Keratinocyte (primary cell): ENCODE data around the gene ENPP3. TPM values are rescaled to one million over a fixed set of nuclear protein-coding genes. Genes with fewer than 3 reads are reported as not detected.

Source experiments
- DNase-seq: peaks from one replicate; pipeline ENCODE4 v3.0.0-alpha.2; 2011; ENCODE audit warnings: low read depth, missing footprints, low spot score
- FAIRE-seq: peaks from 2 replicates; lab custom pipeline; 2011; peaks lifted over from hg19 to GRCh38; lab: Jason Lieb, UNC
- H2AFZ ChIP-seq: 2 replicates; pipeline ENCODE4 v1.6.0; 2012; ENCODE audit warnings: low read length, control low read depth, inconsistent platforms; ENCODE audit not compliant: control insufficient read depth
- H3K27ac ChIP-seq: 2 replicates; pipeline ENCODE4 v1.5.1; 2011; ENCODE audit warnings: low read length; ENCODE audit not compliant: control insufficient read depth, insufficient read depth
- H3K27me3 ChIP-seq: 3 replicates; pipeline ENCODE4 v1.6.0; 2011; ENCODE audit warnings: low read length; ENCODE audit not compliant: control insufficient read depth, insufficient read depth; ENCODE audit errors: extremely low read depth
- H3K36me3 ChIP-seq, 2 experiments: 2 replicates in 1 of 2; 3 replicates in 1 of 2; pipeline ENCODE4 v1.5.1; 2011; ENCODE audit warnings: low read length in 2 of 2, mild to moderate bottlenecking in 1 of 2; ENCODE audit not compliant: control insufficient read depth in 2 of 2, insufficient read depth in 2 of 2; ENCODE audit errors: extremely low read depth in 1 of 2
- H3K4me1 ChIP-seq: 3 replicates; pipeline ENCODE4 v1.5.1; 2011; ENCODE audit warnings: low read length; ENCODE audit not compliant: control insufficient read depth, insufficient read depth; ENCODE audit errors: extremely low read depth
- H3K4me2 ChIP-seq: 3 replicates; pipeline ENCODE4 v1.6.0; 2011; ENCODE audit warnings: low read depth, low read length; ENCODE audit not compliant: control insufficient read depth, insufficient read depth; ENCODE audit errors: extremely low read depth
- H3K4me3 ChIP-seq, 3 experiments: fragments of 200-600 bp in 1 of 3; sonication (generic) in 1 of 3; 2 replicates in 2 of 3; 3 replicates in 1 of 3; pipeline ENCODE4 v1.5.1; 2011 to 2016; ENCODE audit warnings: low read length in 3 of 3, mild to moderate bottlenecking in 3 of 3, control low read depth in 2 of 3, inconsistent platforms in 1 of 3, low read depth in 1 of 3, mixed read lengths in 1 of 3, mixed run types in 1 of 3, moderate library complexity in 1 of 3; ENCODE audit not compliant: control insufficient read depth in 2 of 3, insufficient read depth in 2 of 3; ENCODE audit errors: extremely low read depth in 1 of 3
- H3K79me2 ChIP-seq: 2 replicates; pipeline ENCODE4 v1.6.0; 2012; ENCODE audit warnings: low read length; ENCODE audit not compliant: control insufficient read depth, insufficient read depth
- H3K9ac ChIP-seq: 3 replicates; pipeline ENCODE4 v1.6.0; 2011; ENCODE audit warnings: low read length; ENCODE audit not compliant: control insufficient read depth, insufficient read depth; ENCODE audit errors: extremely low read depth
- H3K9me1 ChIP-seq: 3 replicates; pipeline ENCODE4 v1.6.0; 2011; ENCODE audit warnings: low read length; ENCODE audit not compliant: control insufficient read depth, insufficient read depth; ENCODE audit errors: extremely low read depth
- H3K9me3 ChIP-seq: 2 replicates; pipeline ENCODE4 v1.5.1; 2012; ENCODE audit warnings: low read depth, low read length; ENCODE audit not compliant: control insufficient read depth
- H4K20me1 ChIP-seq: 3 replicates; pipeline ENCODE4 v1.6.0; 2011; ENCODE audit warnings: low read length; ENCODE audit not compliant: control insufficient read depth, insufficient read depth; ENCODE audit errors: extremely low read depth
- CTCF ChIP-seq, 3 experiments: IDR thresholded peaks in 1 of 3; conservative IDR thresholded peaks in 1 of 3; optimal IDR thresholded peaks in 1 of 3; 2 replicates in 2 of 3; 3 replicates in 1 of 3; pipeline versions ENCODE3 to v1.5.1; 2011; ENCODE audit warnings: low read length in 3 of 3, mild to moderate bottlenecking in 3 of 3, moderate library complexity in 2 of 3, control low read depth in 1 of 3, inconsistent platforms in 1 of 3; ENCODE audit not compliant: insufficient read depth in 2 of 3; ENCODE audit errors: extremely low read depth in 1 of 3
- EZH2 ChIP-seq: IDR thresholded peaks from one replicate; pipeline ENCODE4 v1.6.1; 2012; ENCODE audit warnings: inconsistent platforms, mild to moderate bottlenecking, low read length, moderate library complexity
- dilution Hi-C: fragments of 300-500 bp; cut with MboI; formaldehyde crosslinking; loops from one replicate; pipeline ENCODE4 v1.7.0; 2020; ENCODE audit warnings: low sequenced_read_pairs; ENCODE audit not compliant: extremely low pct_ligation_motif_present
- polyA plus RNA-seq, 5 experiments: library from polyadenylated mRNA; depleted of rRNA in 3 of 5; stranded (reverse) in 3 of 5; stranded (forward) in 1 of 5; unstranded in 1 of 5; fragments of >200 nt; gene quantifications; 1 replicate in 1 of 5; 2 replicates in 3 of 5; 3 replicates in 1 of 5; pipeline versions ENCODE4 v1.2.1 to v1.2.3, GENCODE V29; 2011 to 2012; ENCODE audit warnings: missing spikeins in 2 of 5, low read depth in 1 of 5, low replicate concordance in 1 of 5

Gene ENPP3
- polyA plus RNA-seq, 1 donor (not counting 4 experiments of a cell fraction or from before 2014, with no cell fraction given) = not detected

GRCh38 chr6:131663578-131664165, 26.6 kb downstream of the ENPP3 start:
- no peak overlapping the region for H2AFZ ChIP-seq
- dilution Hi-C loops = no loop called here
- no peak overlapping the region for H3K4me3 ChIP-seq
- DNase-seq (no peak), FAIRE-seq (no peak)
- no peaks in the 10 kb centered on the region for H3K79me2 ChIP-seq
- H3K27me3 ChIP-seq = no peaks in the 10 kb centered on the region
- H3K4me2 ChIP-seq = no peak overlapping the region
- TF ChIP-seq CTCF (optimal IDR thresholded peaks at IDR 0.05 in 1 of 3, IDR thresholded peaks at IDR 0.05 in 1 of 3, conservative IDR thresholded peaks at IDR 0.05 in 1 of 3; ENCODE audit: extremely low read depth in 1 of 3, insufficient read depth in 2 of 3, low read length in 3 of 3) (no peak), EZH2 (no peak)
- no peaks in the 10 kb centered on the region for H4K20me1 ChIP-seq
- H3K9ac ChIP-seq = no peak overlapping the region
- H3K9me3 ChIP-seq = no peaks in the 10 kb centered on the region
- H3K27ac ChIP-seq = no peak overlapping the region
- H3K36me3 ChIP-seq = no peaks in the 10 kb centered on the region
- H3K9me1 ChIP-seq = no peaks in the 10 kb centered on the region
- no peaks in the 10 kb centered on the region for H3K4me1 ChIP-seq

- dilution Hi-C loops = no loop called here
- H3K27me3 ChIP-seq = no peaks in the 10 kb centered on the region
- no peak for TF ChIP-seq CTCF (optimal IDR thresholded peaks at IDR 0.05 in 1 of 3, IDR thresholded peaks at IDR 0.05 in 1 of 3, conservative IDR thresholded peaks at IDR 0.05 in 1 of 3; ENCODE audit: extremely low read depth in 1 of 3, insufficient read depth in 2 of 3, low read length in 3 of 3)
- no peak for TF ChIP-seq EZH2
- H3K9me3 ChIP-seq = no peaks in the 10 kb centered on the region
- no peak overlapping the region for H3K27ac ChIP-seq
- FAIRE-seq = no peak
- no peaks in the 10 kb centered on the region for H4K20me1 ChIP-seq
- no peak overlapping the region for H2AFZ ChIP-seq
- no peak overlapping the region for H3K9ac ChIP-seq
- no peaks in the 10 kb centered on the region for H3K36me3 ChIP-seq
- no peaks in the 10 kb centered on the region for H3K4me1 ChIP-seq
- no peak overlapping the region for H3K4me3 ChIP-seq
- H3K9me1 ChIP-seq = no peaks in the 10 kb centered on the region
- H3K4me2 ChIP-seq = no peak overlapping the region
- H3K79me2 ChIP-seq = no peaks in the 10 kb centered on the region
- no peak for DNase-seq
These were observed 32.8 kb downstream of the ENPP3 start for GRCh38 chr6:131669891-131670290.
